Brain microvascular endothelial cell (primary cell): Measurements from ENCODE around the gene TTYH3.

ENCODE experiments used
- DNase-seq: peaks from one replicate; pipeline ENCODE4 v3.0.0-alpha.2; 2020
- H3K27ac ChIP-seq: fragments of 250-450 bp; sonication (Bioruptor Pico); 2 replicates; pipeline ENCODE4 v1.5.1; 2020; ENCODE audit warnings: mild to moderate bottlenecking, moderate library complexity
- H3K27me3 ChIP-seq: fragments of 250-450 bp; sonication (Bioruptor Pico); replicated peaks from 2 replicates; pipeline ENCODE4 v1.5.1; 2020; ENCODE audit warnings: mild to moderate bottlenecking
- H3K36me3 ChIP-seq: fragments of 250-450 bp; sonication (Bioruptor Pico); replicated peaks from 2 replicates; pipeline ENCODE4 v1.5.1; 2020; ENCODE audit warnings: mild to moderate bottlenecking
- H3K4me3 ChIP-seq: 2 replicates; pipeline ENCODE4 v1.5.1; 2011; ENCODE audit warnings: low read depth, mild to moderate bottlenecking, control low read depth, low read length, moderate library complexity
- in situ Hi-C: cut with HindIII; loops from 2 replicates; pipeline ENCODE4 v1.10.0; 2017; ENCODE audit warnings: low sequenced_read_pairs, low pct_ligation_motif_present
- TF ChIP-seq, protein P1 (sequence below): IDR thresholded peaks from 2 replicates; pipeline ENCODE4 v1.5.1; 2011; ENCODE audit warnings: low read depth, mild to moderate bottlenecking, moderate library complexity, low read length, control low read depth, inconsistent platforms; ENCODE audit errors: missing control alignments

TTYH3 gene

DNA sequence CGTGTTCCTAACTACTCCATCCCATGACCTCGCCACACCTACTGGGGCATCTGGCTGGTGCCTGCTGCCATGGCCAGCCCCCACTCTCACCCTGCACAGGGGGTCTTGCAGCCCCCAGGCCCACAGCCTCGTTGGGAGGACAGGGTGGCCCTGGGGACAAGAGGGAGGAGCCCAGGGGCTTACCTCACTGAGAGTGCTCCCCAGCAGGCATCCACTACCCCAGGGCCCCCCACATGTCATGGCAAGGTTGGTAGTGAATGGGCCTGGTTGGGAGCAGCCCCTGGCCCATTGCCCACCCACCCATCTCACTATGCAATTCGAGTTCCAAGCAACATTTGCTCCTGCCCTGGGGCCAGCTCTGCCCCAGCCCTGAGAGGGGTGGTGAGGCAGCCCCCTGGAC, 32.2 kb downstream of the TTYH3 start:
- in situ Hi-C loops, result no loop called here
- TF ChIP-seq, protein P1, sequence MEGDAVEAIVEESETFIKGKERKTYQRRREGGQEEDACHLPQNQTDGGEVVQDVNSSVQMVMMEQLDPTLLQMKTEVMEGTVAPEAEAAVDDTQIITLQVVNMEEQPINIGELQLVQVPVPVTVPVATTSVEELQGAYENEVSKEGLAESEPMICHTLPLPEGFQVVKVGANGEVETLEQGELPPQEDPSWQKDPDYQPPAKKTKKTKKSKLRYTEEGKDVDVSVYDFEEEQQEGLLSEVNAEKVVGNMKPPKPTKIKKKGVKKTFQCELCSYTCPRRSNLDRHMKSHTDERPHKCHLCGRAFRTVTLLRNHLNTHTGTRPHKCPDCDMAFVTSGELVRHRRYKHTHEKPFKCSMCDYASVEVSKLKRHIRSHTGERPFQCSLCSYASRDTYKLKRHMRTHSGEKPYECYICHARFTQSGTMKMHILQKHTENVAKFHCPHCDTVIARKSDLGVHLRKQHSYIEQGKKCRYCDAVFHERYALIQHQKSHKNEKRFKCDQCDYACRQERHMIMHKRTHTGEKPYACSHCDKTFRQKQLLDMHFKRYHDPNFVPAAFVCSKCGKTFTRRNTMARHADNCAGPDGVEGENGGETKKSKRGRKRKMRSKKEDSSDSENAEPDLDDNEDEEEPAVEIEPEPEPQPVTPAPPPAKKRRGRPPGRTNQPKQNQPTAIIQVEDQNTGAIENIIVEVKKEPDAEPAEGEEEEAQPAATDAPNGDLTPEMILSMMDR, result no peak
- H3K36me3 ChIP-seq, result peaks cover 16% of the 10 kb centered on the region
- H3K27ac ChIP-seq, result no peak overlapping the region
- no peak for DNase-seq
- no peak overlapping the region for H3K4me3 ChIP-seq
- H3K27me3 ChIP-seq, result no peaks in the 10 kb centered on the region

DNA sequence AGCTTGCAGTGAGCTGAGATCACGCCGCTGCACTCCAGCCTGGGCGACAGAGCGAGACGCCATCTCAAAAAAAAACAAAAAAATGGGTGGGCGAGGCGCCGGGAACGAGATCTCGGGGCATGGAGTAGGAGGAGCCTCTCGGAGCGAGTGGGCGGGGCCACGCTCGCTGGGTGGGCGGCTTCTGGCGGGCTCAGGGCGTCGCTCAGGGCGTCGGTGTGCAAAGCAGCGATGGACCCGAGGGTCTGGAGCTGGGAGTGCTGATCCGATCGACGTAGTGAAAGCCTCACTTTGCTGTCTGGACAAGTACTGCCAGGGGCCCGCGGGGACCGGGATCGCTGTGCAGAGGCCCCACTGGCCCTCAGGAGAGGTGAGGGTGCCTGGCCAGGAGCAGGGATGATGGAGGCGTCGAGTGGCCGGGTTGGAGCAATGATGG, 33.6 kb downstream of the TTYH3 start:
- in situ Hi-C loops, result no loop called here

DNA sequence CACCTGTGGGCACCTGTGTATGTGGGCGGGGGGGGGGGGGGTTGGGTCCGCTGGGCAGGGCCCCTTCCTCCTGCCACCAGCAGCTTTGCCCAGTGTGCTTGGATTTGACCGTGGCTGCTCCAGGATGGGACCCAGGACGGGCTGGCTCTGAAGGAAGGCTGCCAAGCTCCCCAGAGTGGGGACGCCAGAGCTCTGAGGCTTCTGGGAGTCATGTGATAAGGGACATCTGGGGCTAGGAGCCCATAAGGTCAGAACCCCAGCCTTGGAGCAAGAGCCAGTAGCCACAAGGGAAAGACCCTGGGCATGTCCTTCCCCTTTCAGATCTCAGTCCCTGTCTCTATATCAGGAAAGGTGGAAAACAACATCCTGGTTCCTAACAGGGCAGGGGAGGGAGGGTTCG, 34.4 kb downstream of the TTYH3 start:
- no peak overlapping the region for H3K27ac ChIP-seq
- peaks cover 11% of the 10 kb centered on the region for H3K36me3 ChIP-seq
- no peaks in the 10 kb centered on the region for H3K27me3 ChIP-seq
- no peak for DNase-seq
- TF ChIP-seq, protein P1, result no peak
- H3K4me3 ChIP-seq, result no peak overlapping the region
- in situ Hi-C loops, result no loop called here

More for the DNA sequence above, 33.6 kb downstream of the TTYH3 start:
- Histone ChIP-seq H3K27me3 (no peaks in the 10 kb centered on the region), H3K36me3 (peaks cover 16% of the 10 kb centered on the region), H3K4me3 (no peak overlapping the region), H3K27ac (no peak overlapping the region)
- TF ChIP-seq, protein P1, result no peak
- no peak for DNase-seq

DNA sequence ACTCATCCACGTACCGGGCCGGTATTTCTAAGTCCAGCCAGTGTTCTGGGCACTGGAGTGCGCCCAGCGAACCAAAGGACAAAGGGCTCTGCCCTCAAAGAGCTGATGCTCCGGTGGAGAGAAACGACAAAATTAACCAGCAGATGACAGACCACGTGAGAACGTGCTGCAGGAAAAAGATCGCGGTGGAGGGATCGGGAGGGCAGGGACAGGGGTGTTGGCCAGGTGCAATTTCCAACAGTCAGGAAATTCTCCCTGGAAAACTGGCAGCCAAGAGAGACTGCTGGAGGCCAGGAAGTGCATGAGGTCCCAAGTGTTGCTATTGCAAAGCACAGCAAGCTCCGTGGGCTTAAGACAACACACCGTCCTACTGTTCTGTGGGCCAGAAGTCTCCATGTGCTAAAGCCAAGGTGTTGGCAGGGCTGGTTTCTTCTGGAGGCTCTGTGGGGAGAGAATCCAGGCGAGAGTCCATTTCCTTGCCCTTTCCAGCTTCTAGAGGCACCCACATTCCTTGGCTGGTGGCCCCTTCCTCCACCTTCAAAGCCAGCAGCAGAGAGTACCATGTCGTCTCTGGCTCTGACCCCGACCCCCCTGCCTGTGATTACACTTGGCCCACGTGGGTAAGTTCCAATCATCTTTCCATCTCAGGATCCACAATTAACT, 34.9 kb downstream of the TTYH3 start:
- H3K4me3 ChIP-seq, result no peak overlapping the region
- H3K27ac ChIP-seq, result no peak overlapping the region
- H3K36me3 ChIP-seq, result peaks cover 7% of the 10 kb centered on the region
- in situ Hi-C loops, result no loop called here
- TF ChIP-seq, protein P1, result no peak
- DNase-seq, result no peak
- no peaks in the 10 kb centered on the region for H3K27me3 ChIP-seq

DNA sequence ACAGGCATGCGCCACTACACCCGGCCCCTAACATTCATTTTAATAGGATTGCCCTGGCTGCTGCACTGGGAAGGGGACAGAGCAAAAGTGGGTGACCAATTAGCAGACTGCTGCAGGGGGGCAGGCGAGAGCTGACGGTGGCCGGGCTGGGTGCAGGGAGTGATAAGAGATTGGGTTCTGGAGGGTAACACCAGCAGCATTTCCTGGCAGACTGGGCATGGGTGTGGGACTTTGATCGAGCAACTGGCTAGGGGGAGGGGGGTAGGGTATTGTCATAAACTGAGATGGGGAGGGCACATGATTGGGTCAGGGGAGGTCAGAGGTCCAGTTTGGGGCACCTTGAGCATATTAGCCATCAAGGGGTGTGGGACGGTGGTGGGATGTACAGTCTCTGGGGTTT, 36.1 kb downstream of the TTYH3 start:
- no peak overlapping the region for H3K27ac ChIP-seq
- TF ChIP-seq, protein P1, result no peak
- no peak overlapping the region for H3K4me3 ChIP-seq
- no peaks in the 10 kb centered on the region for H3K27me3 ChIP-seq
- DNase-seq, result no peak
- H3K36me3 ChIP-seq, result no peaks in the 10 kb centered on the region
- in situ Hi-C loops, result no loop called here

DNA sequence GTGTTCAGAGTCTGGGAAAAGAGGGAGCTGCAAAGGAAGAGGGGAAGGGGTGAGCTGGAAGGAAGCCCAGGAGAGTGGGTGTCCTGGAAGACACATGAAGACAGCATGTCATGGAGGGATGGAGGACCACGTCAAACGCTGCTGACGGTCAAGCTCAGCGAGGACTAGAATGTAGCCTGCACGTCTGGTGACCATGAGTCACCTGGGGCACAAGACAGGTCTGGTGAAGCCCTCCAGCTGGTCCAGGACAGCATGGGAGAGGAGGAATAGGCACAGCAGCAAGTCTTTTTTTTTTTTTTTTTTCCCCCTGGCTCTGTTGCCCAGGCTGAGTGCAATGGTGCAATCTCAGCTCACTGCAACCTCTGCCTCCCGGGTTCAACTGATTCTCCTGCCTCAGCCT, 36.6 kb downstream of the TTYH3 start:
- Histone ChIP-seq H3K4me3 (no peak overlapping the region), H3K27me3 (no peaks in the 10 kb centered on the region), H3K36me3 (no peaks in the 10 kb centered on the region), H3K27ac (no peak overlapping the region)
- in situ Hi-C loops, result no loop called here
- no peak for DNase-seq
- TF ChIP-seq, protein P1, result no peak
